OCI-LY1 (cell line): ENCODE data around the gene RHOB.

Source experiments
- H2AFZ ChIP-seq: fragments of 200-600 bp; sonication (generic), shearing (Covaris generic); 2 replicates; pipeline ENCODE4 v1.6.0; 2014; ENCODE audit warnings: antibody characterized with exemption, mild to moderate bottlenecking, low read length
- H3F3A ChIP-seq: fragments of 200-600 bp; sonication (generic), shearing (Covaris generic); 2 replicates; pipeline ENCODE4 v1.6.0; 2014; ENCODE audit warnings: mild to moderate bottlenecking, antibody characterized with exemption, low read length, moderate library complexity; ENCODE audit not compliant: insufficient read depth
- H3K27ac ChIP-seq: fragments of 200-600 bp; sonication (generic); 2 replicates; pipeline ENCODE4 v1.5.1; 2014; ENCODE audit warnings: low read length, mixed run types, mild to moderate bottlenecking, low read depth; ENCODE audit not compliant: poor library complexity, severe bottlenecking
- H3K27me3 ChIP-seq: fragments of 200-600 bp; sonication (generic); 2 replicates; pipeline ENCODE4 v1.6.0; 2014; ENCODE audit warnings: antibody characterized with exemption, mild to moderate bottlenecking, low read length, moderate library complexity; ENCODE audit not compliant: insufficient read depth
- H3K36me3 ChIP-seq: fragments of 200-600 bp; sonication (generic); 2 replicates; pipeline ENCODE4 v1.6.1; 2014; ENCODE audit warnings: mild to moderate bottlenecking, antibody characterized with exemption, low read length, moderate library complexity, mixed read lengths; ENCODE audit not compliant: insufficient read depth
- H3K4me1 ChIP-seq: fragments of 200-600 bp; sonication (generic); 2 replicates; pipeline ENCODE4 v1.5.1; 2014; ENCODE audit warnings: mild to moderate bottlenecking, low read length, moderate library complexity; ENCODE audit not compliant: insufficient read depth, severe bottlenecking
- H3K4me2 ChIP-seq: fragments of 200-600 bp; sonication (generic), shearing (Covaris generic); 2 replicates; pipeline ENCODE4 v1.6.1; 2014; ENCODE audit warnings: low read length
- H3K4me3 ChIP-seq: fragments of 200-600 bp; sonication (generic); 2 replicates; pipeline ENCODE4 v1.5.1; 2014; ENCODE audit warnings: low read length, low read depth, mild to moderate bottlenecking, mixed read lengths; ENCODE audit not compliant: poor library complexity, severe bottlenecking
- H3K79me2 ChIP-seq: fragments of 200-600 bp; shearing (Covaris generic); 2 replicates; pipeline ENCODE4 v1.6.1; 2016; ENCODE audit warnings: mixed run types, low read length, mixed read lengths; ENCODE audit not compliant: insufficient read depth
- H3K9ac ChIP-seq: fragments of 200-600 bp; sonication (generic), shearing (Covaris generic); 2 replicates; pipeline ENCODE4 v1.6.1; 2014; ENCODE audit warnings: mild to moderate bottlenecking, low read length, mixed read lengths
- H3K9me2 ChIP-seq: fragments of 200-600 bp; sonication (generic), shearing (Covaris generic); 2 replicates; pipeline ENCODE4 v1.6.1; 2014; ENCODE audit warnings: low read depth, mild to moderate bottlenecking, low read length, mixed read lengths
- H3K9me3 ChIP-seq: fragments of 200-600 bp; shearing (Covaris generic); 2 replicates; pipeline ENCODE4 v1.6.1; 2014; ENCODE audit warnings: low read length, mixed read lengths
- H4K20me1 ChIP-seq: fragments of 200-600 bp; sonication (generic), shearing (Covaris generic); 2 replicates; pipeline ENCODE4 v1.6.0; 2016; ENCODE audit warnings: mild to moderate bottlenecking, low read length; ENCODE audit not compliant: insufficient read depth
- EZH2 ChIP-seq: fragments of 200-600 bp; sonication (generic), shearing (Covaris generic); IDR thresholded peaks from 2 replicates; pipeline ENCODE4 v1.8.0; 2017; ENCODE audit warnings: borderline replicate concordance, mixed run types, mild to moderate bottlenecking, antibody characterized with exemption, low read length, moderate library complexity, mixed read lengths
- TF ChIP-seq, protein P1 (sequence below): fragments of 200-600 bp; sonication (generic), shearing (Covaris generic); IDR thresholded peaks from 2 replicates; pipeline ENCODE4 v1.5.1; 2017; ENCODE audit warnings: mild to moderate bottlenecking, antibody characterized with exemption, low read length, moderate library complexity, mixed read lengths

Gene RHOB

GRCh38 chr2:20471902-20472559 lies 25.2 kb downstream of the RHOB start:
- H3K9ac ChIP-seq, result no peak overlapping the region
- H3K36me3 ChIP-seq, result no peaks in the 10 kb centered on the region
- H3K9me2 ChIP-seq, result no peaks in the 10 kb centered on the region
- H3K4me1 ChIP-seq, result no peaks in the 10 kb centered on the region
- H3K27me3 ChIP-seq, result peaks cover 3% of the 10 kb centered on the region; the same call in 1 of the 2 replicates
- H3K4me2 ChIP-seq, result no peak overlapping the region
- no peak overlapping the region for H3K27ac ChIP-seq
- H3K9me3 ChIP-seq, result no peaks in the 10 kb centered on the region
- no peak overlapping the region for H3K4me3 ChIP-seq
- TF ChIP-seq, protein P1, sequence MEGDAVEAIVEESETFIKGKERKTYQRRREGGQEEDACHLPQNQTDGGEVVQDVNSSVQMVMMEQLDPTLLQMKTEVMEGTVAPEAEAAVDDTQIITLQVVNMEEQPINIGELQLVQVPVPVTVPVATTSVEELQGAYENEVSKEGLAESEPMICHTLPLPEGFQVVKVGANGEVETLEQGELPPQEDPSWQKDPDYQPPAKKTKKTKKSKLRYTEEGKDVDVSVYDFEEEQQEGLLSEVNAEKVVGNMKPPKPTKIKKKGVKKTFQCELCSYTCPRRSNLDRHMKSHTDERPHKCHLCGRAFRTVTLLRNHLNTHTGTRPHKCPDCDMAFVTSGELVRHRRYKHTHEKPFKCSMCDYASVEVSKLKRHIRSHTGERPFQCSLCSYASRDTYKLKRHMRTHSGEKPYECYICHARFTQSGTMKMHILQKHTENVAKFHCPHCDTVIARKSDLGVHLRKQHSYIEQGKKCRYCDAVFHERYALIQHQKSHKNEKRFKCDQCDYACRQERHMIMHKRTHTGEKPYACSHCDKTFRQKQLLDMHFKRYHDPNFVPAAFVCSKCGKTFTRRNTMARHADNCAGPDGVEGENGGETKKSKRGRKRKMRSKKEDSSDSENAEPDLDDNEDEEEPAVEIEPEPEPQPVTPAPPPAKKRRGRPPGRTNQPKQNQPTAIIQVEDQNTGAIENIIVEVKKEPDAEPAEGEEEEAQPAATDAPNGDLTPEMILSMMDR, result no peak
- TF ChIP-seq EZH2, result no peak
- H4K20me1 ChIP-seq, result no peaks in the 10 kb centered on the region
- no peaks in the 10 kb centered on the region for H3K79me2 ChIP-seq
- H2AFZ ChIP-seq, result no peak overlapping the region
- H3F3A ChIP-seq, result no peaks in the 10 kb centered on the region

DNA sequence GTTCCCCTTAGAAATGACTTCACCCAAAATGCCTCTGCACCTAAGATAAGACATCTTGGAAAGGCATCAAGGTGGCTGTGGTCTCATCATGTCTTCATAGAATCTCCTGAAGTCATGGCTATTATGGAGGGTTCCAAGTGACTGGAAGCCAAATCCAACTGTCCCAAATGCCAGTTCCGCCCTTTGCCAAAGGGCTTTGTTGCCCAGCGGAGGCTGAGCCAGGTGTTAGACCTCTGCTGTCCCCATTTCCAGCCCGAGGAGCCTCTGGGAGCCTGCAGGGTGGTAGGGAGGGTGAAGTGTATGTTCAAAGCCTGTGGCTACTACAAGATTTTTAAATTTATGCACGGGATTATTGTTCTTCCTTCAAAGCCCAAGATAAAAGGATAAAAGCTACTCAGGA lies 25.7 kb downstream of the RHOB start:
- TF ChIP-seq, protein P1, result no peak
- TF ChIP-seq EZH2, result no peak
- Histone ChIP-seq H2AFZ (no peak overlapping the region), H3K9me2 (no peaks in the 10 kb centered on the region), H4K20me1 (no peaks in the 10 kb centered on the region), H3K36me3 (no peaks in the 10 kb centered on the region), H3K4me2 (no peak overlapping the region), H3K79me2 (no peaks in the 10 kb centered on the region), H3K27me3 (peaks cover 3% of the 10 kb centered on the region; the same call in 1 of the 2 replicates), H3K4me1 (no peaks in the 10 kb centered on the region), H3K27ac (no peak overlapping the region), H3K9ac (no peak overlapping the region), H3K9me3 (no peaks in the 10 kb centered on the region), H3K4me3 (no peak overlapping the region), H3F3A (no peaks in the 10 kb centered on the region)

DNA sequence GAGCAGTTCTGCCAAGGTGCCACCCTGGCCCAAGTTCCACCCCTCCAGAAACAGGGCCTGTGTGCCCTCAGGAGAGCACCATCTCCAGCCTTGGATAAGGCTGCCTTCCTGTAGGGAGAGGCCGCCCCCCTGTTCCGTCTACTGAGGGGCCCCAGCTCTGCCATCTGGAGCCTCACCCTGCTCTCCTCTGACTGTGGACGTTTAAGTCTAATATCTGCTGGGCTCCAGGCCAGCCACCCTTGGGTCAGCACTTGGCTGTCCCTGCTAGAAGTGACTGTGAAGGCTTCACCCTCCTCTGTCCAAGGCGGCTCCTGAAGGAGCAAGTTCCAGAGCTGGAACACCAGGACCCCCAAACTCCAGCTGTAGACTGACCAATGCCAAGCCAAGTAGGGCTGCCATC lies 26.3 kb downstream of the RHOB start:
- Histone ChIP-seq H3K27ac (no peak overlapping the region), H3F3A (no peaks in the 10 kb centered on the region), H3K4me1 (no peaks in the 10 kb centered on the region), H3K4me3 (no peak overlapping the region), H3K9me3 (no peaks in the 10 kb centered on the region), H3K27me3 (peaks cover 3% of the 10 kb centered on the region; the same call in 1 of the 2 replicates), H3K36me3 (no peaks in the 10 kb centered on the region), H3K9ac (no peak overlapping the region), H2AFZ (no peak overlapping the region), H3K4me2 (no peak overlapping the region), H3K79me2 (no peaks in the 10 kb centered on the region), H3K9me2 (no peaks in the 10 kb centered on the region), H4K20me1 (no peaks in the 10 kb centered on the region)
- TF ChIP-seq, protein P1, result no peak
